OCI-LY7 (cell line): Measurements from ENCODE around the gene CDC6.

Experiments used
- EZH2phosphoT487 ChIP-seq: fragments of 200-600 bp; sonication (generic); IDR thresholded peaks from 2 replicates; pipeline ENCODE4 v1.6.1; 2018; ENCODE audit warnings: low read depth, borderline replicate concordance, mild to moderate bottlenecking, mixed run types, antibody characterized with exemption, low read length, moderate library complexity, mixed read lengths
- TF ChIP-seq, protein P1 (sequence below): fragments of 200-600 bp; sonication (generic); conservative IDR thresholded peaks from 2 replicates; pipeline ENCODE4 v1.5.1; 2014; ENCODE audit warnings: mild to moderate bottlenecking, antibody characterized with exemption, low read length, moderate library complexity, mixed read lengths

DNA sequence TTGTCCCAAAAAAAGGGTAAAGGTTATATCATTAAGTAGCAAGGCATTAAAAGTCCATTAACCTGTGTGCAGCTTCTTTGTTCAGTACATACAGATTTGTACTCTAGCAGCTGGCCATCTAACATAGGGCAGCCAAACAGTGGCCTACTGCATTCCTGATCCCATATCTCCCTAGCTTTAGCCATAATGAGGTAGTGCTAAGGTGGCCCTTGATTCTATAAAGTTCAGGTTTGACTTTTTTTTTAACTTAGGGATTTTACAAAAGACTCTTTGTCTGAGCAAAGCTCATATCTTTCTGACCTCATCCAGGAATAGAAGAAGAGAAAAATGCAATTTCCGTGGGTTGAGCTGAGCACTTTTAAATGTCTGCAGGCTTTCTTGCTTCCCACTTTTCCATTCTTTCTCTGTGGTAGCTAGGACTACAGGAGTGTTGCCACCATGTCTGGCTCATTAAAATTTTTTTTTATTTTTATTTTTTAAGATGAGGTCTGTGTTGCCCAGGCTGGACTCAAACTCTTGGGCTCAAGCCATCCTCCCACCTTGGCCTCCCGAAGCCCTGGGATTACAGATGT, 19.5 kb upstream of the CDC6 start:
- TF ChIP-seq, protein P1, sequence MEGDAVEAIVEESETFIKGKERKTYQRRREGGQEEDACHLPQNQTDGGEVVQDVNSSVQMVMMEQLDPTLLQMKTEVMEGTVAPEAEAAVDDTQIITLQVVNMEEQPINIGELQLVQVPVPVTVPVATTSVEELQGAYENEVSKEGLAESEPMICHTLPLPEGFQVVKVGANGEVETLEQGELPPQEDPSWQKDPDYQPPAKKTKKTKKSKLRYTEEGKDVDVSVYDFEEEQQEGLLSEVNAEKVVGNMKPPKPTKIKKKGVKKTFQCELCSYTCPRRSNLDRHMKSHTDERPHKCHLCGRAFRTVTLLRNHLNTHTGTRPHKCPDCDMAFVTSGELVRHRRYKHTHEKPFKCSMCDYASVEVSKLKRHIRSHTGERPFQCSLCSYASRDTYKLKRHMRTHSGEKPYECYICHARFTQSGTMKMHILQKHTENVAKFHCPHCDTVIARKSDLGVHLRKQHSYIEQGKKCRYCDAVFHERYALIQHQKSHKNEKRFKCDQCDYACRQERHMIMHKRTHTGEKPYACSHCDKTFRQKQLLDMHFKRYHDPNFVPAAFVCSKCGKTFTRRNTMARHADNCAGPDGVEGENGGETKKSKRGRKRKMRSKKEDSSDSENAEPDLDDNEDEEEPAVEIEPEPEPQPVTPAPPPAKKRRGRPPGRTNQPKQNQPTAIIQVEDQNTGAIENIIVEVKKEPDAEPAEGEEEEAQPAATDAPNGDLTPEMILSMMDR = no peak
- no peak for TF ChIP-seq EZH2phosphoT487
